Neuronal stem cell (in vitro differentiated cells): ENCODE measurements around the gene ZNF146.

Source experiments
- DNase-seq: peaks from one replicate; pipeline ENCODE4 v3.0.0-alpha.2; 2013; ENCODE audit warnings: low spot score
- H2AFZ ChIP-seq: one replicate; pipeline ENCODE4 v1.6.1; 2013; ENCODE audit warnings: mild to moderate bottlenecking, low read length, inconsistent platforms
- H2AK5ac ChIP-seq: 2 replicates; pipeline ENCODE4 v1.6.1; 2013; ENCODE audit warnings: low read depth, mild to moderate bottlenecking, inconsistent platforms, low read length, moderate library complexity, mixed read lengths
- H2BK120ac ChIP-seq: 2 replicates; pipeline ENCODE4 v1.6.1; 2013; ENCODE audit warnings: low read depth, mild to moderate bottlenecking, inconsistent platforms, low read length, moderate library complexity, mixed read lengths
- H2BK12ac ChIP-seq: one replicate; pipeline ENCODE4 v1.6.1; 2013; ENCODE audit warnings: low read length, inconsistent platforms
- H2BK15ac ChIP-seq: 2 replicates; pipeline ENCODE4 v1.6.1; 2013; ENCODE audit warnings: mild to moderate bottlenecking, low read length, inconsistent platforms, mixed read lengths
- H2BK5ac ChIP-seq: one replicate; pipeline ENCODE4 v1.6.1; 2013; ENCODE audit warnings: inconsistent platforms, mild to moderate bottlenecking, low read length, moderate library complexity
- H3K14ac ChIP-seq: one replicate; pipeline ENCODE4 v1.6.1; 2013; ENCODE audit warnings: low read length, inconsistent platforms
- H3K18ac ChIP-seq: 2 replicates; pipeline ENCODE4 v1.6.1; 2013; ENCODE audit warnings: low read length, inconsistent platforms
- H3K23ac ChIP-seq: 2 replicates; pipeline ENCODE4 v1.6.1; 2013; ENCODE audit warnings: low read depth, mild to moderate bottlenecking, mixed read lengths, low read length, inconsistent platforms; ENCODE audit not compliant: poor library complexity
- H3K27ac ChIP-seq: replicated peaks from 3 replicates; pipeline ENCODE4 v1.5.1; 2013; ENCODE audit warnings: low read length, inconsistent platforms
- H3K27me3 ChIP-seq, 3 experiments: 2 replicates each; pipeline ENCODE4 v1.6.1; 2013; ENCODE audit warnings: low read length in 3 of 3, mild to moderate bottlenecking in 2 of 3, inconsistent platforms in 1 of 3, low read depth in 1 of 3, mixed read lengths in 1 of 3, moderate library complexity in 1 of 3; ENCODE audit not compliant: control insufficient read depth in 3 of 3, insufficient read depth in 3 of 3
- H3K36me3 ChIP-seq, 2 donors: replicated peaks in 1 of 2; 2 replicates each; pipeline ENCODE4 v1.6.1; 2013; ENCODE audit warnings: low read length in 2 of 2; ENCODE audit not compliant: control insufficient read depth in 2 of 2, insufficient read depth in 2 of 2
- H3K4ac ChIP-seq: 2 replicates; pipeline ENCODE4 v1.6.1; 2013; ENCODE audit warnings: inconsistent platforms, mild to moderate bottlenecking, low read length, moderate library complexity
- H3K4me1 ChIP-seq, 2 donors: 1 replicate in 1 of 2; 2 replicates in 1 of 2; pipeline ENCODE4 v1.6.1; 2013; ENCODE audit warnings: low read length in 2 of 2, low read depth in 1 of 2; ENCODE audit not compliant: control insufficient read depth in 2 of 2, insufficient read depth in 1 of 2
- H3K4me2 ChIP-seq: one replicate; pipeline ENCODE4 v1.6.1; 2013; ENCODE audit warnings: mild to moderate bottlenecking, low read length, inconsistent platforms; ENCODE audit not compliant: insufficient read depth, poor library complexity, severe bottlenecking
- H3K4me3 ChIP-seq, 2 donors: 2 replicates each; pipeline ENCODE4 v1.5.1; 2013; ENCODE audit warnings: low read length in 2 of 2, mild to moderate bottlenecking in 2 of 2, inconsistent platforms in 1 of 2, moderate library complexity in 1 of 2
- H3K79me1 ChIP-seq: one replicate; pipeline ENCODE4 v1.6.1; 2013; ENCODE audit warnings: low read depth, mild to moderate bottlenecking, inconsistent platforms, low read length, moderate library complexity
- H3K9ac ChIP-seq: one replicate; pipeline ENCODE4 v1.6.1; 2013; ENCODE audit warnings: mild to moderate bottlenecking, low read depth, low read length, inconsistent platforms; ENCODE audit not compliant: poor library complexity
- H3K9me3 ChIP-seq, 2 donors: replicated peaks in 1 of 2; 2 replicates each; pipeline versions ENCODE3 to v1.6.1; 2013; ENCODE audit warnings: low read length in 2 of 2, mild to moderate bottlenecking in 2 of 2, inconsistent platforms in 1 of 2, low read depth in 1 of 2, mixed read lengths in 1 of 2, moderate library complexity in 1 of 2; ENCODE audit not compliant: control insufficient read depth in 2 of 2, insufficient read depth in 1 of 2
- H4K8ac ChIP-seq: one replicate; pipeline ENCODE4 v1.6.1; 2013; ENCODE audit warnings: low read depth, mild to moderate bottlenecking, inconsistent platforms, low read length, moderate library complexity
- H4K91ac ChIP-seq: one replicate; pipeline ENCODE4 v1.6.1; 2013; ENCODE audit warnings: low read length, low read depth, mild to moderate bottlenecking, inconsistent platforms; ENCODE audit not compliant: poor library complexity
- WGBS, 2 donors: extraction: QIAGEN DNeasy Blood & Tissue Kit; methylation state at CpG; one replicate each; pipeline ENCODE4 v1.1.7; 2013; ENCODE audit warnings: missing lambda C conversion rate in 2 of 2, mixed read lengths in 1 of 2; ENCODE audit not compliant: insufficient read length in 2 of 2, insufficient replicate concordance in 1 of 2; ENCODE audit errors: extremely low coverage in 2 of 2; 5-methylcytosine and 5-hydroxymethylcytosine counted together

Gene ZNF146

DNA sequence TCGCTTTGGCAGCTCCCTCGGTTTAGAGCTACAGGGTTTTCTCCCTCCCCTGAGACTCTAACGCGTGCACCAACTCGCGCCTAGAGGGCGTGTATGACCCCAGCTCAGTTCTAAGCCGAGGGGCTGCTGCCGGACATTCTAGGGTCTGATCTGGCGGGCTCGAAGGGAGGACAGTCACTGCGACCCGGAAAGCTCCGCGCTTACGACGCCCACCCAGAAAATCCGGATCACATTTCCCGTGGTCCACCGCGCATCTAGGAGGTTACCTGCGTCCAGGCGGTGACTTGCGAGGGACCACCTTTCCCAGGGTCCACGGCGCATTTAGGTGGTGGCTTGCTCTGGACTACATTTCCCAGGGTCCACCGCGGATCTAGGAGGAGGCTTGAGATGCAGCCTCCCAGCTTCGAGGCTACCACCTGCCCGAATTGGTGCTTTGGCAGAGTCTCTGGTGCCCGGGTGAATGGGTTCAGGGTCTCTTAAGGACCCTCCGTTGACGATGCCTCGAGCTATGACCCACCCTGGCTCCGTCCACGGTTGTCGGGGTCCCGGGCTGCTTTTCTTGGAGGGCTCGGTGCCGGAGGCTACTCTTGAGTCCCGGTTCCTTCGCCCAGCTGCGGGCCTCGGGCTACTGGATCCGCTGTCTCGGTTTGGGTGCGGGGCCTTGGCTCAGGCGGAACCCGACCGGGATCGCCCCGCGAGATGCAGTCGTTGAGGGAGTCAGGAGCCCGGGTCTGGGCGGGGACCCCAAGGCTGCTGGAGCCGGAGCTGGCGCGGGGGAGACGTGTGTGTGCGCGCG, 30.5 kb downstream of the ZNF146 start:
- Histone ChIP-seq H2AFZ (no peak overlapping the region), H2BK5ac (peak overlapping the region; percentile 82), H3K27me3 (no peaks in the 10 kb centered on the region), H3K79me1 (peaks cover 2% of the 10 kb centered on the region), H2BK120ac (no peak overlapping the region), H2BK15ac (no peak overlapping the region), H3K36me3 (peaks cover 0 to under 1% of the 10 kb centered on the region in 2 donors), H3K9me3 (peaks cover 3 to 15% of the 10 kb centered on the region in 2 donors), H3K4me3 (peak overlapping the region in 1 of 2 donors; percentile 76), H3K4ac (no peak overlapping the region), H3K14ac (peak overlapping the region; percentile 38), H2BK12ac (no peak overlapping the region), H3K9ac (peak overlapping the region; percentile 74), H3K4me1 (peaks cover 0 to 6% of the 10 kb centered on the region in 2 donors), H4K8ac (no peak overlapping the region), H4K91ac (no peak overlapping the region), H3K4me2 (peak overlapping the region; percentile 76), H3K27ac (no peak overlapping the region), H3K23ac (peak overlapping the region; percentile 70), H3K18ac (peak overlapping the region; percentile 64), H2AK5ac (peak overlapping the region; percentile 53)
- no CpG with 5 or more reads among the region's 63 CpGs for WGBS, 2 donors
- DNase-seq = peak; percentile 54

DNA sequence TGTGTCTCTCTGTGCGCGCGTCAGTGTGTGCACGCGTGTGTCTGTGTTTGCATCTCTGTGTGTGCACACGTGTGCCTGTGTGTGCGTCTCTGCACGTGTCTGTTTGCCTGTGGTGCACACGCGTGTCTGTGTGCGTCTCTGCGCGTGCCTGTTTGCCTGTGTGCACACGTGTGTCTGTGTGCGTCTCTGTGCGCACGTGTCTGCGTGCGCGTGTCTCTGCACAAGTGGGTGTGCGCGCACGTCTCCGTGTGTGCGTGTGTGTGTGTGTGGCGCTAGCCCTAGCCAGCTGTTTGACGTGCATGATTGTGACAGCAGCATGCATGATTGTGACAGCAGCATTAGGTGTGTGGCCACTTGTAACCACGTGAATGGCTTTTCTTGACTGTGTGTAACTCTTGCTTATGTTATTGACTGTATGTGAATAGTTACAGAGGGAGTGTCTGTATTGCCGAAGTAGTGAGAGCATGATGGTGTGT, 31.1 kb downstream of the ZNF146 start:
- Histone ChIP-seq H3K4me3 (peak overlapping the region in 1 of 2 donors; percentile 62), H2BK15ac (no peak overlapping the region), H4K91ac (peak overlapping the region; percentile 86), H3K79me1 (peaks cover 2% of the 10 kb centered on the region), H3K27ac (no peak overlapping the region), H3K23ac (peak overlapping the region; percentile 70), H3K14ac (peak overlapping the region; percentile 90), H2BK12ac (peak overlapping the region; percentile 73), H3K36me3 (no peaks in the 10 kb centered on the region), H3K4me2 (no peak overlapping the region), H3K18ac (peak overlapping the region; percentile 83), H3K9ac (peak overlapping the region; percentile 78), H2BK5ac (peak overlapping the region; percentile 82), H3K9me3 (peaks cover 3 to 15% of the 10 kb centered on the region in 2 donors), H2BK120ac (no peak overlapping the region), H2AK5ac (peak overlapping the region; percentile 53), H3K27me3 (no peaks in the 10 kb centered on the region), H4K8ac (no peak overlapping the region), H3K4me1 (peaks cover 0 to 6% of the 10 kb centered on the region in 2 donors), H3K4ac (no peak overlapping the region), H2AFZ (no peak overlapping the region)
- DNase-seq = no peak
- no CpG with 5 or more reads among the region's 29 CpGs for WGBS, 2 donors

- no peak overlapping the region for H3K27ac ChIP-seq
- whole genome bisulfite sequencing, 2 donors = no CpG with 5 or more reads among the region's 1 CpG
- no peak overlapping the region for H2BK120ac ChIP-seq
- H2BK5ac ChIP-seq = no peak overlapping the region
- no peak overlapping the region for H3K14ac ChIP-seq
- no peaks in the 10 kb centered on the region for H3K27me3 ChIP-seq
- H3K36me3 ChIP-seq = no peaks in the 10 kb centered on the region
- H3K9me3 ChIP-seq = peaks cover 6% of the 10 kb centered on the region in 2 donors
- H3K4ac ChIP-seq = no peak overlapping the region
- H3K79me1 ChIP-seq = no peaks in the 10 kb centered on the region
- no peak overlapping the region for H3K4me2 ChIP-seq
- H4K91ac ChIP-seq = no peak overlapping the region
- no peaks in the 10 kb centered on the region for H3K4me1 ChIP-seq
- H4K8ac ChIP-seq = no peak overlapping the region
- H2BK12ac ChIP-seq = no peak overlapping the region
- no peak overlapping the region for H2AFZ ChIP-seq
- no peak overlapping the region for H3K9ac ChIP-seq
- no peak overlapping the region for H2AK5ac ChIP-seq
- no peak overlapping the region for H3K4me3 ChIP-seq
- no peak overlapping the region for H2BK15ac ChIP-seq
- no peak for DNase-seq
- H3K18ac ChIP-seq = no peak overlapping the region
- no peak overlapping the region for H3K23ac ChIP-seq
Observed at GRCh38 chr19:36252047-36252446, 37.1 kb downstream of the ZNF146 start.

DNA sequence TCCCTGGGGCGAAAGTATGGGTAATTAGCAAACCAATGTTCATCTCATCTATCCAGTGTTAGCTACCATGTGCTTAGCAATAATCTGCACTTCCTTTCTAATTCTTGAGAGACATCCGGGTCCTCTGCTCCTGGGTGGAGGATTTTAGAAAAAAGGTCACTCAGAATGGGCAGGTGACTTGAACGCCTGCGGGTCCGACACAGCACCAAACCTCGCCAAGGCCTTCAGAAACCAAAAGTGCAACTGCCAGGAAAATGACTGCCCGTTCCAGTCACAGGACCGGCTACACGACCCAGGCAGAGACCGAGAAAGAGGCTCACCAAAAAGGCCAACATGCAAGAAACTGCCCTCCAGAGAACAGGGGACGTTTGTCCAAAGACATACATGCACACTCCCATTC, 39.9 kb downstream of the ZNF146 start:
- Histone ChIP-seq H3K36me3 (no peaks in the 10 kb centered on the region), H3K23ac (no peak overlapping the region), H4K8ac (no peak overlapping the region), H3K27ac (no peak overlapping the region), H3K79me1 (no peaks in the 10 kb centered on the region), H2AFZ (no peak overlapping the region), H4K91ac (no peak overlapping the region), H3K9me3 (peaks cover 6% of the 10 kb centered on the region in 2 donors), H3K18ac (no peak overlapping the region), H2AK5ac (no peak overlapping the region), H3K4me2 (no peak overlapping the region), H2BK15ac (no peak overlapping the region), H3K14ac (no peak overlapping the region), H3K4me1 (no peaks in the 10 kb centered on the region), H2BK12ac (no peak overlapping the region), H2BK120ac (no peak overlapping the region), H3K9ac (no peak overlapping the region), H3K27me3 (no peaks in the 10 kb centered on the region), H3K4ac (no peak overlapping the region), H2BK5ac (no peak overlapping the region), H3K4me3 (no peak overlapping the region)
- no peak for DNase-seq
- WGBS, 2 donors = no CpG with 5 or more reads among the region's 11 CpGs
